ENCODE data around the gene LRRC10.
"Not testable (repeated sequence)": the region's sequence is repeated elsewhere in the genome, so short reads cannot be mapped to it uniquely, and the experiment has no call there.

LRRC10 gene

DNA sequence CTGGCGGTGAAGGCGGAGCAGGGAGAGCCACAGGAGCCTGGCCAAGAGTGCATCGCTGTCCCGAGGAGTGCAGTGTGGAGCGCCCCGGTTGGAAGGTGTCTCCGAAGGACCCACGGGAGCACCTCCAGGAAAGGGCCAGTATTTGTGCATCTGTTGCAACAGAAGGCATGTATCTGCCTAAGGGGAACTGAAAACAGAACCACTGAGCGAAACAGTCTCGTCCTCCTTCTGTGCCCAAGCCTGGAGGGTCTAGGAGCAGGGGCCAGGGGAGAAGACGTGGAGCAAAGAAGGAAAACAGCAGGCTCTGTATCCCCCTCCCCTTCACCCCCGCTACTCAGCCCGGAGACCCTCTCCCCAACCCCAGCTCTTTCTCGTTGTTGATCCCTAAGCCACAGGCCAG lies 5.3 kb upstream of the LRRC10 start:
- no peak for DNase-seq

DNA sequence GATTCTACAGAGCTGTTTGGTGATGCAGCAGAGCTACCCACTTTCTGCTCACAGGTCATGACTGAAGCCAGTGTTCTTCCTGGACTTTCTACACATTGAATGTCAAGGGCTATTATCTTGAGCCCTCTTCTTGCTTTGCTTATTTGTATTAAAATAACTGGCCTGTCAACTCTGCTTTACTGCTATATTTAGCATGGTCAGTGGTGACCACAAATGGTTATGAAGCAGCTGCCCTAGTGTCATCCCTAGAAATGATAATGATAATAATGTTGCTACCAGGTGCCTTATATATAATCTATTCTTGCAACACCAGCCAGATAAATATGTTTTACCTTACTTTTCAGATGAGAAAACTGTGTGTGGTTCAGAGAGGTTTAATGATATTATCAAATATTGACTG lies 2.6 kb upstream of the LRRC10 start:
- DNase-seq: no peak

- DNase-seq: no peak
Observed at GRCh38 chr12:69610126-69610525, 581 bp downstream of the LRRC10 start.

GRCh38 chr12:69608114-69608513 lies 2.6 kb downstream of the LRRC10 start:
- no peak for DNase-seq

GRCh38 chr12:69604275-69604674 lies 6.4 kb downstream of the LRRC10 start:
- DNase-seq: not testable (repeated sequence)

DNA sequence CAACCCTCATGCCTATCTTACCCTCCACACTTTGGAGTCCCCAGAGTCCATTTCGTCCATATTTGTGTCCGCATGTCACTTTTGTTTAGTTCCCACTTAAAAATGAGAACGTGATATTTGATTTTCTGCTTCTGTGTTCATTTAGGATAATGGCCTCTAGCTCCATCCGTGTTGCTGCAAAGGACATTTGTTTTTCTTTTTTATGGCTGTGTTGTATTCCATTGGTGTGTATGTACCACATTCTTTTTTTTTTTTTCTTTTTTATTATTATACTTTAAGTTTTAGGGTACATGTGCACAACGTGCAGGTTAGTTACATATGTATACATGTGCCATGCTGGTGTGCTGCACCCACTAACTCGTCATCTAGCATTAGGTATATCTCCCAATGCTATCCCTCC lies 7.2 kb downstream of the LRRC10 start:
- not testable (repeated sequence) for DNase-seq

GRCh38 chr12:69602954-69603353 lies 7.8 kb downstream of the LRRC10 start:
- DNase-seq: no peak

DNA sequence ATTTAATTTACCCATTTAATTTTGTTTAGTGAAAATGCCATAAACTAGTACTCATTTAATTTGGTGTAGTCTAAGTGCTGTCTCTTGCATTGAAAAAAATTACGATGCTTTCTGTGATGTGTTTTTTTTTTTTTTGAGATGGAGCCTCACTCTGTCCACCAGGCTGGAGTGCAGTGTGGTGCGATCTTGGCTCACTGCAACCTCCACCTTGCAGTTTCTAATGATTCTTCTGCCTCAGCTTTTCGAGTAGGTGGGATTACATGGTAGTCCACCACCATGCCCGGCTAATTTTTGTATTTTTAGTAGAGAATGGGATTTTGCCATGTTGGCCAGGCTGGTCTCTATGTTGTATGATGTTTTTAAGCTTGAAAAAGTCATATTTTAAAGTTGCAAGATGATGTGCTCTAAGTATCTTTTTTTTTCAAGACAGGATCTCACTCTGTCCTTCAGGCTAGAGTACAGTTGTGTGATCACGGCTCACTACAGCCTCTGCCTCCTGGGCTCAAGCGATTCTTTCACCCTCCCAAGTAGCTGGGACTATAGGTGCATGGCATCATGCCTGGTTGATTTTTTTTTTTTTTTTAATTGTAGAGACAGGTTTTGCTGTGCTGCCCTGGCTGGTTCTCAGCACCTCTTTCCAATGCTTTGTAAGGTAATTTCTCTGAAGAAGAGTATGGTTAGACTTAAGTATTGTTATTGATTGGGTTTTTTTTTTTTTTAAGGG lies 8.6 kb downstream of the LRRC10 start:
- no peak for DNase-seq

GRCh38 chr12:69600804-69601203 lies 9.9 kb downstream of the LRRC10 start:
- no peak for DNase-seq

GRCh38 chr12:69598174-69598753 lies 12.4 kb downstream of the LRRC10 start:
- DNase-seq: no peak

DNA sequence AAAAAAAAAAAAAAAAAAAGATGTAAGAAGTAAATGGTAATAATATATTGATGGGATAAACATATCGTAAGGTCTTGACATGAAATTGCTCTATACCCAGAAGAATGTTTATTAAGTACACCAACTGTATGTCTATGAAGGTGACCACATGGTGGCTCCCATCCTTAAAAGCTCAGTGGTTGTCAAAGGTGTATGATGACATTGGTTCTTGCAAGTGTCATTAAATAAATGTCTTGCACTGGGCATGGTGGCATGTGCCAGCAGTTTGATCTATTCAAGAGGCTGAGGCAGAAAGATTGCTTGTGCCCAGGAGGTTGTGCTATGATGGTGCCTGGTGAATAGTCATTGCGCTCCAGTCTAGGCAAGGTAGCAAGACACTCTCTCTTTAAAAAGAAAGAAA lies 15.0 kb downstream of the LRRC10 start:
- no peak for DNase-seq

- no peak for DNase-seq
Observed at GRCh38 chr12:69589082-69589481, 21.6 kb downstream of the LRRC10 start.

DNA sequence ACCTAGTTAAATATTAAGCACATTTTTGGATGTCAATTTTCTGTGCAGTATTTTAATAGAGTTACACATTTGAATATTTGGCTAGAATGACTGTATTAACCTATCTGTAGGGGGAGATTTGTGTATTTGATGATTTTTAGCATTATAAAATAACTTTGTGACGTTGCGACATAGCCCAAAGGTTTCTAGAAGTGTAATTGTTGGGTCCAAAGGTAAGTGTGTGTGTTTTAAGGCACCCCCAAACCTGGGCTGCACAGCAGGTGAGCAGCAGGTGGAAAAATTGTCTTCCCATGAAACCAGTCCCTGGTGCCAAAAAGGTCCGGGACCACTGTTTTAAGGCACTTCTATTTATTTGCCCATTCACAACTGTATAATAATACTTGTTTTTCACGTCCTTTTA lies 22.2 kb downstream of the LRRC10 start:
- no peak for DNase-seq

GRCh38 chr12:69585189-69586062 lies 25.3 kb downstream of the LRRC10 start, which contains the start of gene CCT2:
Gene CCT2, plus strand, starts transcription at chr12:69585459. Its CDS starts 63 bp downstream, at chr12:69585522.
- peak; percentile 97 for DNase-seq

DNA sequence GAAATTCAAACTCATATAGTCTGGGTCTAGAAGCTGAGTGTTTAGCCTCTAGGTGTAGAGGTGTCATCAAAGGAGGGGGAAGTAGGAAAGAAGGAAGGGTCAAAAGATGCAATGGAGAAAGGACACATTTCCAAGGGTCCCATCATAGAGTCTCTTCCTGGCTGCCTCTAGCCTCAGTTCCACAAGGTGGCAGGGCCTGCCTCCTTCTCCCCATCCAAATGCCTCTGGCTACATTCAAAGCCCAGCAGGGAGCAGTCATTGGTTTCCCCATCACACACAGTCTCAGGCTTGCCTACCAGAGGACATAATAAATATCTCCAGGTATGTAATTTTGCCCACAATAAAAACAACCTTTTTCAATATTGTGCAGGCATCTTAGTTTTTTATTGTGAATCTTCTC lies 27.5 kb downstream of the LRRC10 start:
- no peak for DNase-seq

GRCh38 chr12:69580074-69580473 lies 30.6 kb downstream of the LRRC10 start:
- DNase-seq: no peak

GRCh38 chr12:69579029-69579428 lies 31.7 kb downstream of the LRRC10 start:
- no peak for DNase-seq

- no peak for DNase-seq
Observed at GRCh38 chr12:69578283-69578682, 32.4 kb downstream of the LRRC10 start.

GRCh38 chr12:69575346-69575745 lies 35.4 kb downstream of the LRRC10 start:
- no peak for DNase-seq

DNA sequence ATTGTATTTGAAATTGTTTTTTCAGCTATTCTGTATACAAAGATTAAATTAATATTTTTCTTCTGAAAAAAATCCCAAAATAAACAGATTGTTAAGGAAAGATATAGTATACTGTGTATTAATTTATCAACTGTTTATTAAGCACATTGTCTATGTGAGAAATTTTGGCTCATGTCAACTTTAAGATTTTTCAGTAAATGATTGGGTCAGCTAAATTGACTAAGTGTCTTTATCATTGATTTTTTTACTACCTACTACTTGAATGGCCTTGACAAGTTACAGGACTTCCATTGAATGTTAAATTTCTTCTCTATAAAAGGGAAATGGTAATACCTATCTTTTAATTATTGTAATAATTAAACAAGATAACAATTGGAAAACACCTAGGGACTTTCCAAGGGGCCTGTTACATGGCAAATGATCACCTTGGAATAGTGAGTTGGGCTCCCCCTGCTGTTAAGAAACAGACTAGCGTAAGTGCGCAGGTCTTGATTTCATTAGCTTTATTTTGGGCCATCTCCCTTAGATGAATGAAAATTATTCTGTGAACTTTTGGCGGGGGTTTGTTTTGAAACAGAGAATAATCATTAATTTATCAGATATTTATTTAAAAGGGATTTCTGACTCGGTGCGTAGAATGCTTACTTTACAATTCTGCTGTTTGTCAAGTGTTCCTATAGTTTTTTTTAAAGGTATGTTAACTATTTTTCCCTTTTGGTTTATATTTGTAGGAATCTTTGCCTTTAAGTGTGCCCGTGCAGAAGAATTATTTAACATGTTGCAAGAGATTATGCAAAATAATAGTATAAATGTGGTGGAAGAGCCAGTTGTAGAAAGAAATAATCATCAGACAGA lies 39.9 kb downstream of the LRRC10 start:
- DNase-seq: peak; percentile 70

GRCh38 chr12:69570000-69570516 lies 40.6 kb downstream of the LRRC10 start:
- no peak for DNase-seq

GRCh38 chr12:69569236-69569635 lies 41.5 kb downstream of the LRRC10 start:
- DNase-seq: no peak

GRCh38 chr12:69566603-69567002 lies 44.1 kb downstream of the LRRC10 start:
- DNase-seq: no peak

Measured in stimulated activated CD4-positive, alpha-beta T cell treated with anti-CD3 and anti-CD28 coated beads, Interleukin-4, amount 100 ng/mL, for 24 hours (primary cell).